IMR-90 (cell line): ENCODE measurements around the gene SYCE3. TPM values are rescaled to one million over a fixed set of nuclear protein-coding genes. Genes with fewer than 3 reads are reported as not detected.

Experiments
- ATAC-seq: fragments of 200-7000 bp; cut with Tn5 transposase; 2 replicates; pipeline ENCODE4 v1.9.1; 2020; ENCODE audit warnings: low read depth, mild to moderate bottlenecking, moderate library complexity
- BruUV-seq: library from RNA; stranded (reverse); fragments of 400-500 nt; replicated peaks from 2 replicates; lab custom pipeline; 2021; lab: Mats Ljungman, UMichigan
- CTCF ChIA-PET: fragments of 300-600 bp; formaldehyde crosslinking; extraction: SDS; loops from one replicate; lab custom pipeline; 2021; ENCODE audit warnings: antibody characterized with exemption; lab: Yijun Ruan, JAX
- POLR2A ChIA-PET: fragments of 300-600 bp; sonication (Branson Sonifier 250); formaldehyde crosslinking; loops from one replicate; lab custom pipeline; 2022; ENCODE audit warnings: antibody characterized with exemption; ENCODE audit not compliant: unreplicated experiment; lab: Charles Lee
- DNase-seq: peaks from one replicate; pipeline ENCODE4 v3.0.0; 2013
- H2AFZ ChIP-seq: replicated peaks from 2 replicates; pipeline ENCODE3; 2013; ENCODE audit warnings: low read length, mild to moderate bottlenecking; ENCODE audit not compliant: poor library complexity
- H2AK5ac ChIP-seq: 2 replicates; pipeline ENCODE4 v1.6.1; 2013; ENCODE audit warnings: low read depth, low read length, inconsistent platforms
- H2AK9ac ChIP-seq: replicated peaks from 2 replicates; pipeline ENCODE3; 2013; ENCODE audit warnings: mild to moderate bottlenecking, low read depth, low read length, moderate library complexity; ENCODE audit not compliant: poor library complexity
- H2BK120ac ChIP-seq: 2 replicates; pipeline ENCODE4 v1.6.1; 2013; ENCODE audit warnings: low read depth, low read length, inconsistent platforms
- H2BK15ac ChIP-seq: 3 replicates; pipeline ENCODE4 v1.6.1; 2013; ENCODE audit warnings: low read depth, low read length, inconsistent platforms
- H2BK20ac ChIP-seq: 2 replicates; pipeline ENCODE4 v1.6.1; 2013; ENCODE audit warnings: low read depth, mild to moderate bottlenecking, inconsistent platforms, low read length, moderate library complexity
- H2BK5ac ChIP-seq: 2 replicates; pipeline ENCODE4 v1.6.1; 2013; ENCODE audit warnings: mild to moderate bottlenecking, low read depth, low read length, inconsistent platforms; ENCODE audit not compliant: poor library complexity, severe bottlenecking
- H3K14ac ChIP-seq: replicated peaks from 2 replicates; pipeline ENCODE4 v1.6.1; 2013; ENCODE audit warnings: low read depth, low read length, inconsistent platforms
- H3K18ac ChIP-seq: 2 replicates; pipeline ENCODE4 v1.6.1; 2013; ENCODE audit warnings: low read depth, low read length, control low read depth
- H3K23ac ChIP-seq: 2 replicates; pipeline ENCODE4 v1.6.1; 2013; ENCODE audit warnings: low read depth, low read length, inconsistent platforms
- H3K27ac ChIP-seq: 2 replicates; pipeline ENCODE4 v1.5.1; 2013; ENCODE audit warnings: mild to moderate bottlenecking, control low read depth, low read length; ENCODE audit not compliant: insufficient read depth
- H3K27me3 ChIP-seq: 2 replicates; pipeline ENCODE4 v1.6.1; 2013; ENCODE audit warnings: low read length; ENCODE audit not compliant: control insufficient read depth, insufficient read depth
- H3K36me3 ChIP-seq: 2 replicates; pipeline ENCODE4 v1.6.1; 2013; ENCODE audit warnings: low read length, mixed read lengths; ENCODE audit not compliant: control insufficient read depth, insufficient read depth
- H3K4ac ChIP-seq: 2 replicates; pipeline ENCODE4 v1.6.1; 2013; ENCODE audit warnings: low read depth, low read length, inconsistent platforms
- H3K4me1 ChIP-seq: 2 replicates; pipeline ENCODE4 v1.6.1; 2013; ENCODE audit warnings: low read length, mixed read lengths; ENCODE audit not compliant: control insufficient read depth, insufficient read depth
- H3K4me2 ChIP-seq: 2 replicates; pipeline ENCODE4 v1.6.1; 2013; ENCODE audit warnings: low read depth, mild to moderate bottlenecking, control low read depth, low read length, moderate library complexity
- H3K4me3 ChIP-seq: 2 replicates; pipeline ENCODE4 v1.5.1; 2013; ENCODE audit warnings: low read depth, mild to moderate bottlenecking, control low read depth, low read length, moderate library complexity; ENCODE audit not compliant: insufficient read depth
- H3K56ac ChIP-seq: 2 replicates; pipeline ENCODE4 v1.6.1; 2013; ENCODE audit warnings: low read length, inconsistent platforms; ENCODE audit not compliant: insufficient read depth; ENCODE audit errors: extremely low read depth
- H3K79me1 ChIP-seq, 2 experiments: 2 replicates each; pipeline ENCODE4 v1.6.1; 2013; ENCODE audit warnings: low read length in 2 of 2, inconsistent platforms in 1 of 2, low read depth in 1 of 2
- H3K9ac ChIP-seq: 2 replicates; pipeline ENCODE4 v1.6.1; 2013; ENCODE audit warnings: low read depth, low read length, control low read depth
- H3K9me1 ChIP-seq: 2 replicates; pipeline ENCODE4 v1.6.1; 2013; ENCODE audit warnings: low read length, inconsistent platforms; ENCODE audit not compliant: insufficient read depth
- H3K9me3 ChIP-seq: 2 replicates; pipeline ENCODE4 v1.6.1; 2013; ENCODE audit warnings: low read length; ENCODE audit not compliant: control insufficient read depth, insufficient read depth
- H4K20me1 ChIP-seq: 2 replicates; pipeline ENCODE4 v1.6.1; 2013; ENCODE audit warnings: low read length, inconsistent platforms; ENCODE audit not compliant: insufficient read depth
- H4K5ac ChIP-seq: 2 replicates; pipeline ENCODE4 v1.6.1; 2013; ENCODE audit warnings: mild to moderate bottlenecking, low read depth, low read length, control low read depth
- H4K8ac ChIP-seq, 2 experiments: 2 replicates each; pipeline ENCODE4 v1.6.1; 2013; ENCODE audit warnings: low read depth in 2 of 2, low read length in 2 of 2, control low read depth in 1 of 2, inconsistent platforms in 1 of 2
- H4K91ac ChIP-seq: 2 replicates; pipeline ENCODE4 v1.6.1; 2013; ENCODE audit warnings: low read depth, low read length, inconsistent platforms; ENCODE audit not compliant: insufficient read depth
- BHLHE40 ChIP-seq: fragments of 150-350 bp; IDR thresholded peaks from 2 replicates; pipeline ENCODE4 v1.6.1; 2016; ENCODE audit warnings: mild to moderate bottlenecking, low read depth, low read length
- CEBPB ChIP-seq: IDR thresholded peaks from 2 replicates; pipeline ENCODE4 v1.6.1; 2012; ENCODE audit warnings: low read depth, low read length, improper control_type of control experiment
- CHD1 ChIP-seq: IDR thresholded peaks from 2 replicates; pipeline ENCODE4 v1.6.1; 2012; ENCODE audit warnings: low read depth, low read length, improper control_type of control experiment
- CTCF ChIP-seq: conservative IDR thresholded peaks from 2 replicates; pipeline ENCODE4 v1.5.1; 2012; ENCODE audit warnings: mild to moderate bottlenecking, low read depth, low read length, improper control_type of control experiment
- ELK1 ChIP-seq: fragments of 150-350 bp; IDR thresholded peaks from 2 replicates; pipeline ENCODE4 v1.6.1; 2016; ENCODE audit warnings: low read depth, mild to moderate bottlenecking, low read length, moderate library complexity, borderline replicate concordance
- FOS ChIP-seq: fragments of 150-350 bp; IDR thresholded peaks from 2 replicates; pipeline ENCODE4 v1.6.1; 2016; ENCODE audit warnings: low read depth, low read length
- MAFK ChIP-seq: IDR thresholded peaks from 2 replicates; pipeline ENCODE4 v1.6.1; 2012; ENCODE audit warnings: low read depth, low read length, improper control_type of control experiment
- MAZ ChIP-seq: IDR thresholded peaks from 2 replicates; pipeline ENCODE4 v1.6.1; 2012; ENCODE audit warnings: low read depth, mild to moderate bottlenecking, low read length, improper control_type of control experiment, moderate library complexity, borderline replicate concordance
- MXI1 ChIP-seq: IDR thresholded peaks from 2 replicates; pipeline ENCODE4 v1.6.1; 2012; ENCODE audit warnings: low read depth, mild to moderate bottlenecking, low read length, moderate library complexity, borderline replicate concordance
- NFE2L2 ChIP-seq: fragments of 150-350 bp; IDR thresholded peaks from 2 replicates; pipeline ENCODE4 v1.6.1; 2016; ENCODE audit warnings: low read depth, mild to moderate bottlenecking, low read length
- POLR2A ChIP-seq: IDR thresholded peaks from 2 replicates; pipeline ENCODE4 v1.6.1; 2012; ENCODE audit warnings: mild to moderate bottlenecking, low read depth, low read length
- RAD21 ChIP-seq: IDR thresholded peaks from 2 replicates; pipeline ENCODE4 v1.6.1; 2012; ENCODE audit warnings: low read length, improper control_type of control experiment
- RCOR1 ChIP-seq: IDR thresholded peaks from 2 replicates; pipeline ENCODE4 v1.6.1; 2012; ENCODE audit warnings: mild to moderate bottlenecking, low read length, improper control_type of control experiment; ENCODE audit not compliant: insufficient replicate concordance
- RFX5 ChIP-seq: IDR thresholded peaks from 2 replicates; pipeline ENCODE4 v1.8.0; 2012; ENCODE audit warnings: low read depth, mild to moderate bottlenecking, low read length, moderate library complexity
- SMC3 ChIP-seq: fragments of 150-350 bp; IDR thresholded peaks from 2 replicates; pipeline ENCODE4 v1.6.1; 2016; ENCODE audit warnings: low read depth, mild to moderate bottlenecking, antibody characterized with exemption, low read length, moderate library complexity
- USF2 ChIP-seq: fragments of 150-350 bp; IDR thresholded peaks from 2 replicates; pipeline ENCODE4 v1.6.1; 2017; ENCODE audit warnings: mild to moderate bottlenecking, antibody characterized with exemption, low read length, low read depth
- WGBS, 2 experiments: methylation state at CpG; one replicate each; pipeline versions ENCODE4 v1.1.5 to v1.1.7; 2013; ENCODE audit warnings: missing lambda C conversion rate in 2 of 2; ENCODE audit not compliant: insufficient read length in 1 of 2; ENCODE audit errors: extremely low coverage in 2 of 2; 5-methylcytosine and 5-hydroxymethylcytosine counted together
- dilution Hi-C: fragments of 300-500 bp; cut with HindIII; formaldehyde crosslinking; loops from one replicate; pipeline ENCODE4 v1.14.3; 2018; ENCODE audit warnings: low sequenced_read_pairs; ENCODE audit not compliant: unreplicated experiment
- in situ Hi-C: fragments of 300-500 bp; cut with MboI; formaldehyde crosslinking; loops from 3 replicates; pipeline ENCODE4 v1.14.3; 2019; ENCODE audit warnings: low sequenced_read_pairs, inconsistent platforms, mixed read lengths
- intact Hi-C: fragments of 100-400 bp; cut with micrococcal nuclease; formaldehyde crosslinking; loops from 2 replicates; pipeline ENCODE4 v1.10.0; 2022
- polyA plus RNA-seq, 3 experiments: library from polyadenylated mRNA; depleted of rRNA; stranded (reverse); fragments of >200 nt; gene quantifications; 2 replicates each; pipeline ENCODE4 v1.2.3, GENCODE V29; 2012; ENCODE audit warnings: low replicate concordance in 1 of 3
- total RNA-seq: library from RNA; depleted of rRNA; stranded (reverse); fragments of >200 nt; gene quantifications from 2 replicates; pipeline ENCODE4 v1.2.3, GENCODE V29; 2012

Gene SYCE3
- total and polyA plus RNA-seq, 2 of the 4 experiments (the other 2 are of a cell fraction) = not detected

GRCh38 chr22:50550395-50550794 is 12.3 kb downstream of the SYCE3 start:
- Histone ChIP-seq H3K79me1 (no peaks in the 10 kb centered on the region), H2BK15ac (no peak overlapping the region), H2AK5ac (no peak overlapping the region), H2AFZ (no peak overlapping the region), H4K8ac (no peak overlapping the region), H2BK120ac (no peak overlapping the region), H3K4me2 (no peak overlapping the region), H3K9me3 (no peaks in the 10 kb centered on the region), H4K20me1 (no peaks in the 10 kb centered on the region), H3K9me1 (no peaks in the 10 kb centered on the region), H3K56ac (no peak overlapping the region), H3K4ac (no peak overlapping the region), H2BK20ac (no peak overlapping the region), H3K4me3 (no peak overlapping the region), H3K4me1 (no peaks in the 10 kb centered on the region; the same call in 1 of the 2 replicates), H2AK9ac (no peak overlapping the region), H4K5ac (no peak overlapping the region), H3K27ac (no peak overlapping the region), H3K27me3 (peaks cover 70% of the 10 kb centered on the region), H3K18ac (no peak overlapping the region), H3K36me3 (no peaks in the 10 kb centered on the region), H4K91ac (no peak overlapping the region), H3K23ac (no peak overlapping the region), H2BK5ac (no peak overlapping the region), H3K9ac (no peak overlapping the region), H3K14ac (no peak overlapping the region)
- ATAC-seq (no peak), DNase-seq (no peak)
- in situ Hi-C loops = no loop called here
- POLR2A ChIA-PET = no interaction called here
- dilution Hi-C loops = no loop called here
- CTCF ChIA-PET = interaction anchor here (1.3 kb wide), 1 partner anchor 13 kb away, joined by 4 read pairs; the partner anchor contains the start of gene SYCE3
- intact Hi-C loops = no loop called here
- 56% methylated on average over 5 of the region's 8 CpGs; no CpG with 5 or more reads in 1 of the 2 experiments for WGBS, 2 experiments
- no TSS peak for BruUV-seq
- TF ChIP-seq POLR2A (no peak), ELK1 (no peak), NFE2L2 (no peak), MXI1 (no peak), CTCF (no peak), RCOR1 (no peak), MAZ (no peak), CHD1 (no peak), RFX5 (no peak), FOS (no peak), SMC3 (no peak), BHLHE40 (no peak), RAD21 (no peak), CEBPB (no peak), MAFK (no peak), USF2 (no peak)
